Prostate gland (tissue), 2 donors: ENCODE data around the gene FIBCD1. TPM values are rescaled to one million over a fixed set of nuclear protein-coding genes. Genes with fewer than 3 reads are reported as not detected.

Experiments used
- DNase-seq: peaks from one replicate; pipeline ENCODE4 v3.0.0-alpha.2; 2019; ENCODE audit warnings: low spot score
- H3K27ac ChIP-seq, 2 donors: fragments of 200-600 bp; sonication (generic); 2 replicates each; pipeline ENCODE4 v1.5.1; 2017 to 2019
- H3K27me3 ChIP-seq: fragments of 200-600 bp; sonication (generic); replicated peaks from 2 replicates; pipeline ENCODE4 v1.5.1; 2019; ENCODE audit not compliant: insufficient read depth
- H3K36me3 ChIP-seq, 2 donors: fragments of 200-600 bp; sonication (generic); 1 replicate in 1 of 2; 2 replicates in 1 of 2; pipeline versions ENCODE4 v1.5.1 to v1.8.1; 2017 to 2019
- H3K4me1 ChIP-seq: fragments of 200-600 bp; sonication (generic); replicated peaks from 2 replicates; pipeline ENCODE4 v1.5.1; 2019
- H3K4me3 ChIP-seq, 2 donors: fragments of 200-600 bp; sonication (generic); 2 replicates each; pipeline ENCODE4 v1.5.1; 2017 to 2019
- H3K9me3 ChIP-seq: fragments of 200-600 bp; sonication (generic); 2 replicates; pipeline ENCODE4 v1.5.1; 2017
- POLR2A ChIP-seq: fragments of 450-650 bp; IDR thresholded peaks from one replicate; pipeline ENCODE4 v1.6.1; 2016; ENCODE audit warnings: antibody characterized with exemption, mild to moderate bottlenecking
- POLR2AphosphoS5 ChIP-seq: sonication (generic); formaldehyde crosslinking; IDR thresholded peaks from one replicate; pipeline ENCODE4 v1.6.1; 2017; ENCODE audit warnings: antibody characterized with exemption
- WGBS: methylation state at CpG from one replicate; pipeline ENCODE4 v1.1.5; 2018; 5-methylcytosine and 5-hydroxymethylcytosine counted together
- intact Hi-C: fragments of 100-400 bp; cut with DNase I; formaldehyde crosslinking; loops from one replicate; pipeline ENCODE4 v1.14.2; 2022
- total RNA-seq, 2 donors: library from RNA; depleted of rRNA; stranded (reverse); fragments of >200 nt; gene quantifications; one replicate each; pipeline ENCODE4 v1.1.0, GENCODE V29; 2016
- TF ChIP-seq, protein P1 (sequence below), 4 experiments: fragments of 200-600 bp in 2 of 4; fragments of 450-650 bp in 2 of 4; sonication (generic) in 2 of 4; IDR thresholded peaks; 1 replicate in 3 of 4; 2 replicates in 1 of 4; pipeline ENCODE4 v1.5.1; 2016 to 2019; ENCODE audit warnings: antibody characterized with exemption in 4 of 4, mild to moderate bottlenecking in 2 of 4, moderate library complexity in 2 of 4

The FIBCD1 gene
- total RNA-seq, 2 donors from 2014 or later: 0.36 to 13.2 TPM

- Histone ChIP-seq H3K27me3 (no peaks in the 10 kb centered on the region), H3K4me3 (no peak overlapping the region), H3K27ac (no peak overlapping the region), H3K4me1 (peaks cover 11% of the 10 kb centered on the region), H3K9me3 (no peaks in the 10 kb centered on the region), H3K36me3 (peaks cover 0 to 28% of the 10 kb centered on the region in 2 donors)
- WGBS: 75% methylated on average over 9 of the region's 9 CpGs
- TF ChIP-seq POLR2A: no peak
- TF ChIP-seq, protein P1, sequence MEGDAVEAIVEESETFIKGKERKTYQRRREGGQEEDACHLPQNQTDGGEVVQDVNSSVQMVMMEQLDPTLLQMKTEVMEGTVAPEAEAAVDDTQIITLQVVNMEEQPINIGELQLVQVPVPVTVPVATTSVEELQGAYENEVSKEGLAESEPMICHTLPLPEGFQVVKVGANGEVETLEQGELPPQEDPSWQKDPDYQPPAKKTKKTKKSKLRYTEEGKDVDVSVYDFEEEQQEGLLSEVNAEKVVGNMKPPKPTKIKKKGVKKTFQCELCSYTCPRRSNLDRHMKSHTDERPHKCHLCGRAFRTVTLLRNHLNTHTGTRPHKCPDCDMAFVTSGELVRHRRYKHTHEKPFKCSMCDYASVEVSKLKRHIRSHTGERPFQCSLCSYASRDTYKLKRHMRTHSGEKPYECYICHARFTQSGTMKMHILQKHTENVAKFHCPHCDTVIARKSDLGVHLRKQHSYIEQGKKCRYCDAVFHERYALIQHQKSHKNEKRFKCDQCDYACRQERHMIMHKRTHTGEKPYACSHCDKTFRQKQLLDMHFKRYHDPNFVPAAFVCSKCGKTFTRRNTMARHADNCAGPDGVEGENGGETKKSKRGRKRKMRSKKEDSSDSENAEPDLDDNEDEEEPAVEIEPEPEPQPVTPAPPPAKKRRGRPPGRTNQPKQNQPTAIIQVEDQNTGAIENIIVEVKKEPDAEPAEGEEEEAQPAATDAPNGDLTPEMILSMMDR (IDR thresholded peaks at IDR 0.05): no peak
- no peak for TF ChIP-seq POLR2AphosphoS5
- DNase-seq: no peak
- intact Hi-C loops: no loop called here
Measured at GRCh38 chr9:130890124-130890523, 48.9 kb downstream of the FIBCD1 start.

- no peaks in the 10 kb centered on the region for H3K27me3 ChIP-seq
- no peak overlapping the region for H3K4me3 ChIP-seq
- no peak for DNase-seq
- intact Hi-C loops: no loop called here
- H3K36me3 ChIP-seq: peaks cover 0 to 45% of the 10 kb centered on the region in 2 donors
- peaks cover 11% of the 10 kb centered on the region for H3K4me1 ChIP-seq
- TF ChIP-seq, protein P1 (IDR thresholded peaks at IDR 0.05): no peak
- TF ChIP-seq POLR2A (no peak), POLR2AphosphoS5 (no peak)
- 92% methylated on average over 22 of the region's 22 CpGs for WGBS
- H3K9me3 ChIP-seq: no peaks in the 10 kb centered on the region
- H3K27ac ChIP-seq: no peak overlapping the region
Measured at GRCh38 chr9:130888146-130888885, 50.7 kb downstream of the FIBCD1 start.

- Histone ChIP-seq H3K27me3 (no peaks in the 10 kb centered on the region), H3K36me3 (peaks cover 0 to 45% of the 10 kb centered on the region in 2 donors), H3K9me3 (no peaks in the 10 kb centered on the region), H3K4me1 (peaks cover 5% of the 10 kb centered on the region), H3K27ac (no peak overlapping the region), H3K4me3 (no peak overlapping the region)
- TF ChIP-seq POLR2A: no peak
- TF ChIP-seq, protein P1 (IDR thresholded peaks at IDR 0.05): no peak
- no peak for TF ChIP-seq POLR2AphosphoS5
- 70% methylated on average over 25 of the region's 25 CpGs for WGBS
- intact Hi-C loops: no loop called here
- DNase-seq: no peak
Measured at GRCh38 chr9:130887494-130888144, 51.4 kb downstream of the FIBCD1 start.

GRCh38 chr9:130886981-130887380 is 52.1 kb downstream of the FIBCD1 start:
- no peaks in the 10 kb centered on the region for H3K27me3 ChIP-seq
- no peaks in the 10 kb centered on the region for H3K9me3 ChIP-seq
- peaks cover 5% of the 10 kb centered on the region for H3K4me1 ChIP-seq
- 84% methylated on average over 23 of the region's 23 CpGs for WGBS
- no peak for DNase-seq
- H3K27ac ChIP-seq: no peak overlapping the region
- H3K4me3 ChIP-seq: no peak overlapping the region
- peaks cover 0 to 45% of the 10 kb centered on the region in 2 donors for H3K36me3 ChIP-seq
- intact Hi-C loops: no loop called here
- TF ChIP-seq POLR2AphosphoS5: no peak
- TF ChIP-seq, protein P1 (IDR thresholded peaks at IDR 0.05): no peak
- TF ChIP-seq POLR2A: no peak
